Endothelial cell of umbilical vein (primary cell): ENCODE results near the gene SCGB1A1. TPM values are rescaled to one million over a fixed set of nuclear protein-coding genes. Genes with fewer than 3 reads are reported as not detected.

Source experiments
- BruUV-seq: library from RNA; stranded (reverse); fragments of 400-500 nt; replicated peaks from 2 replicates; lab custom pipeline; 2021; lab: Mats Ljungman, UMichigan
- CTCF ChIA-PET: fragments of 300-600, 350-600 bp; sonication (Branson Sonifier 250); formaldehyde crosslinking; loops from one replicate; lab custom pipeline; 2021; ENCODE audit warnings: antibody characterized with exemption, inconsistent platforms; lab: Charles Lee
- POLR2A ChIA-PET: fragments of 300-600, 350-600 bp; sonication (Branson Sonifier 250); formaldehyde crosslinking; loops from one replicate; lab custom pipeline; 2021; ENCODE audit warnings: antibody characterized with exemption, inconsistent platforms; lab: Charles Lee
- DNase-seq: peaks from one replicate; pipeline ENCODE4 v3.0.0-alpha.2; 2011; ENCODE audit warnings: low read depth, low spot score
- FAIRE-seq: peaks from 2 replicates; lab custom pipeline; 2011; peaks lifted over from hg19 to GRCh38; lab: Jason Lieb, UNC
- H2AFZ ChIP-seq: 2 replicates; pipeline ENCODE4 v1.6.0; 2012; ENCODE audit warnings: low read depth, low read length, control low read depth, inconsistent platforms
- H3K27ac ChIP-seq: 2 replicates; pipeline ENCODE4 v1.5.1; 2011; ENCODE audit warnings: low read depth, mild to moderate bottlenecking, control low read depth, low read length, moderate library complexity; ENCODE audit not compliant: insufficient read depth
- H3K27me3 ChIP-seq, 2 experiments: 2 replicates each; pipeline versions ENCODE4 v1.6.0 to v1.6.1; 2011; ENCODE audit warnings: low read length in 2 of 2, mixed read lengths in 1 of 2; ENCODE audit not compliant: control insufficient read depth in 2 of 2, insufficient read depth in 2 of 2
- H3K36me3 ChIP-seq, 2 experiments: 2 replicates in 1 of 2; 3 replicates in 1 of 2; pipeline ENCODE4 v1.5.1; 2011; ENCODE audit warnings: low read length in 2 of 2, mild to moderate bottlenecking in 1 of 2, moderate library complexity in 1 of 2; ENCODE audit not compliant: control insufficient read depth in 2 of 2, insufficient read depth in 2 of 2; ENCODE audit errors: extremely low read depth in 1 of 2
- H3K4me1 ChIP-seq: 3 replicates; pipeline ENCODE4 v1.5.1; 2011; ENCODE audit warnings: mild to moderate bottlenecking, low read length; ENCODE audit not compliant: control insufficient read depth, insufficient read depth; ENCODE audit errors: extremely low read depth
- H3K4me2 ChIP-seq: 2 replicates; pipeline ENCODE4 v1.6.1; 2011; ENCODE audit warnings: low read length, control low read depth, mixed read lengths; ENCODE audit not compliant: insufficient read depth
- H3K4me3 ChIP-seq, 3 experiments: fragments of 200-600 bp in 1 of 3; sonication (generic), shearing (Covaris generic) in 1 of 3; replicated peaks in 1 of 3; 2 replicates each; pipeline ENCODE4 v1.5.1; 2011 to 2016; ENCODE audit warnings: control low read depth in 3 of 3, low read length in 3 of 3, mild to moderate bottlenecking in 2 of 3, inconsistent platforms in 1 of 3, low read depth in 1 of 3, moderate library complexity in 1 of 3; ENCODE audit not compliant: insufficient read depth in 1 of 3
- H3K79me2 ChIP-seq: 2 replicates; pipeline ENCODE4 v1.6.0; 2012; ENCODE audit warnings: low read length, inconsistent platforms; ENCODE audit not compliant: control insufficient read depth, insufficient read depth
- H3K9ac ChIP-seq: replicated peaks from 2 replicates; pipeline ENCODE3; 2011; ENCODE audit warnings: low read length, control low read depth; ENCODE audit not compliant: insufficient read depth; ENCODE audit errors: extremely low read depth
- H3K9me1 ChIP-seq: replicated peaks from 3 replicates; pipeline ENCODE4 v1.6.0; 2011; ENCODE audit warnings: mild to moderate bottlenecking, low read length; ENCODE audit not compliant: control insufficient read depth, insufficient read depth; ENCODE audit errors: extremely low read depth
- H3K9me3 ChIP-seq: replicated peaks from 2 replicates; pipeline ENCODE4 v1.5.1; 2012; ENCODE audit warnings: low read length, inconsistent platforms; ENCODE audit not compliant: control insufficient read depth, insufficient read depth
- H4K20me1 ChIP-seq: replicated peaks from 2 replicates; pipeline ENCODE3; 2011; ENCODE audit warnings: mild to moderate bottlenecking, low read length; ENCODE audit not compliant: control insufficient read depth, insufficient read depth; ENCODE audit errors: extremely low read depth
- CTCF ChIP-seq, 2 donors: IDR thresholded peaks; 1 replicate in 1 of 2; 2 replicates in 1 of 2; pipeline ENCODE4 v1.5.1; 2011; ENCODE audit warnings: low read length in 2 of 2, mild to moderate bottlenecking in 2 of 2, moderate library complexity in 2 of 2, control low read depth in 1 of 2, inconsistent platforms in 1 of 2, low read depth in 1 of 2; ENCODE audit not compliant: insufficient read depth in 1 of 2; ENCODE audit errors: extremely low read depth in 1 of 2
- EZH2 ChIP-seq: IDR thresholded peaks from 2 replicates; pipeline ENCODE4 v1.6.1; 2012; ENCODE audit warnings: borderline replicate concordance, low read depth, mild to moderate bottlenecking, moderate library complexity, low read length, inconsistent platforms; ENCODE audit not compliant: severe bottlenecking
- FOS ChIP-seq: IDR thresholded peaks from 2 replicates; pipeline ENCODE4 v1.6.1; 2011; ENCODE audit warnings: mild to moderate bottlenecking, low read length, moderate library complexity, borderline replicate concordance; ENCODE audit not compliant: insufficient read depth
- GATA2 ChIP-seq: IDR thresholded peaks from 2 replicates; pipeline ENCODE4 v1.7.0; 2011; ENCODE audit warnings: low read depth, mild to moderate bottlenecking, moderate library complexity, mixed read lengths, low read length; ENCODE audit not compliant: insufficient read length, insufficient read depth
- JUN ChIP-seq: IDR thresholded peaks from 2 replicates; pipeline ENCODE4 v1.6.1; 2011; ENCODE audit warnings: borderline replicate concordance, low read depth; ENCODE audit not compliant: insufficient read length, insufficient read depth
- MAX ChIP-seq: IDR thresholded peaks from 2 replicates; pipeline ENCODE4 v1.6.1; 2011; ENCODE audit not compliant: insufficient read depth, insufficient read length
- MYC ChIP-seq: IDR thresholded peaks from one replicate; pipeline ENCODE4 v1.6.1; 2011; ENCODE audit warnings: mild to moderate bottlenecking, low read depth, low read length
- POLR2A ChIP-seq: IDR thresholded peaks from 2 replicates; pipeline ENCODE4 v1.6.1; 2012; ENCODE audit warnings: low read depth, mild to moderate bottlenecking, control low read depth, low read length
- POLR2AphosphoS5 ChIP-seq: IDR thresholded peaks from 2 replicates; pipeline ENCODE4 v1.6.1; 2012; ENCODE audit warnings: low read depth, mild to moderate bottlenecking, control low read depth, low read length, moderate library complexity; ENCODE audit not compliant: insufficient read depth
- dilution Hi-C: fragments of 300-500 bp; cut with MboI; formaldehyde crosslinking; loops from one replicate; pipeline ENCODE4 v1.15.0; 2019; ENCODE audit warnings: low sequenced_read_pairs; ENCODE audit not compliant: extremely low pct_ligation_motif_present
- intact Hi-C: fragments of 100-400 bp; cut with micrococcal nuclease; formaldehyde crosslinking; loops from one replicate; pipeline ENCODE4 v1.10.0; 2022
- polyA plus RNA-seq, 4 experiments: library from polyadenylated mRNA; depleted of rRNA in 3 of 4; stranded (reverse) in 3 of 4; unstranded in 1 of 4; fragments of >200 nt; gene quantifications; 2 replicates each; pipeline versions ENCODE4 v1.2.1 to v1.2.3, GENCODE V29; 2011 to 2012; ENCODE audit warnings: missing spikeins in 1 of 4
- total RNA-seq: library from RNA; stranded (reverse); gene quantifications from 2 replicates; pipeline ENCODE4 v1.2.3, GENCODE V29; 2021

SCGB1A1 gene
- total and polyA plus RNA-seq, 2 donors (not counting 3 experiments of a cell fraction or from before 2014, with no cell fraction given): not detected

- no peak overlapping the region for H3K4me3 ChIP-seq
- no peaks in the 10 kb centered on the region for H3K4me1 ChIP-seq
- BruUV-seq: no TSS peak
- no peaks in the 10 kb centered on the region for H4K20me1 ChIP-seq
- no peaks in the 10 kb centered on the region for H3K9me1 ChIP-seq
- no peaks in the 10 kb centered on the region for H3K79me2 ChIP-seq
- no peak overlapping the region for H3K9ac ChIP-seq
- H3K9me3 ChIP-seq: no peaks in the 10 kb centered on the region
- no peak for FAIRE-seq
- dilution Hi-C loops (no loop called here), intact Hi-C loops (no loop called here)
- H3K27me3 ChIP-seq: peaks cover 3 to 6% of the 10 kb centered on the region in 2 experiments
- H3K36me3 ChIP-seq: no peaks in the 10 kb centered on the region
- ChIA-PET POLR2A (no interaction called here), CTCF (interaction anchor here (1.0 to 1.7 kb wide), 4 partner anchors 51 to 141 kb away, joined by 3 to 14 read pairs (median 4); no protein-coding TSS in a partner anchor)
- TF ChIP-seq POLR2AphosphoS5 (no peak), EZH2 (no peak), MAX (no peak), FOS (no peak), MYC (no peak), JUN (no peak), GATA2 (no peak), CTCF (IDR thresholded peaks at IDR 0.05; ENCODE audit: extremely low read depth in 1 of 2, insufficient read depth in 1 of 2, low read depth in 1 of 2, low read length in 2 of 2) (no peak), POLR2A (no peak)
- DNase-seq: no peak
- H3K4me2 ChIP-seq: no peak overlapping the region
- H3K27ac ChIP-seq: no peak overlapping the region
- H2AFZ ChIP-seq: no peak overlapping the region
These were observed 1.1 kb downstream of the SCGB1A1 start for GRCh38 chr11:62419943-62420342.
